ENCODE data around the gene TMEM178A.

The TMEM178A gene

DNA sequence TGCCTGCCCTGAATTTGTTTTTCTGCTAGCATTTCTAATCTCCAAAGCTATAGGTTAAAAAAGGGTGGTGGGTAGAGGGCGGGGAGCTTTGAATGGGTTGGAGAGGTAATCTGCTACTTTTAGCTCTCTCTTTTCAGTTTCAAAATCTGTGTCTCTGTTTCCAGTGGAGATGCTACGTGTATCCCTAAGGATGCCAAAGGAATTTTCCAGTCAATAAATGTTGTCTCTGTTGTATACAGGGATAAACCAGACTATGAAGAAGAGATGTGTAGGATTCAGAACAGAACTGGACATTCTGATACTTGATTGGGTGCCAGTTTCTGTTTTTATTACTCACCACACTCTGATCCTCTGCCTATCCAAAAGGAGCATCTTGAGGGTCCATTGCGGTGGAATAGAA lies 50.1 kb downstream of the TMEM178A start:
- TF ChIP-seq EP300 (IDR thresholded peaks at IDR 0.05; ENCODE audit: borderline replicate concordance), result no peak
- no peak for TF ChIP-seq TCF12 (IDR thresholded peaks at IDR 0.05; ENCODE audit: low read depth)
- TF ChIP-seq TEAD4 (IDR thresholded peaks at IDR 0.05), result no peak
- no peak for TF ChIP-seq FOXM1 (IDR thresholded peaks at IDR 0.05; ENCODE audit: borderline replicate concordance, low read depth)
- no peak for TF ChIP-seq CREB1 (IDR thresholded peaks at IDR 0.05; ENCODE audit: low read depth)
- TF ChIP-seq, protein P1, sequence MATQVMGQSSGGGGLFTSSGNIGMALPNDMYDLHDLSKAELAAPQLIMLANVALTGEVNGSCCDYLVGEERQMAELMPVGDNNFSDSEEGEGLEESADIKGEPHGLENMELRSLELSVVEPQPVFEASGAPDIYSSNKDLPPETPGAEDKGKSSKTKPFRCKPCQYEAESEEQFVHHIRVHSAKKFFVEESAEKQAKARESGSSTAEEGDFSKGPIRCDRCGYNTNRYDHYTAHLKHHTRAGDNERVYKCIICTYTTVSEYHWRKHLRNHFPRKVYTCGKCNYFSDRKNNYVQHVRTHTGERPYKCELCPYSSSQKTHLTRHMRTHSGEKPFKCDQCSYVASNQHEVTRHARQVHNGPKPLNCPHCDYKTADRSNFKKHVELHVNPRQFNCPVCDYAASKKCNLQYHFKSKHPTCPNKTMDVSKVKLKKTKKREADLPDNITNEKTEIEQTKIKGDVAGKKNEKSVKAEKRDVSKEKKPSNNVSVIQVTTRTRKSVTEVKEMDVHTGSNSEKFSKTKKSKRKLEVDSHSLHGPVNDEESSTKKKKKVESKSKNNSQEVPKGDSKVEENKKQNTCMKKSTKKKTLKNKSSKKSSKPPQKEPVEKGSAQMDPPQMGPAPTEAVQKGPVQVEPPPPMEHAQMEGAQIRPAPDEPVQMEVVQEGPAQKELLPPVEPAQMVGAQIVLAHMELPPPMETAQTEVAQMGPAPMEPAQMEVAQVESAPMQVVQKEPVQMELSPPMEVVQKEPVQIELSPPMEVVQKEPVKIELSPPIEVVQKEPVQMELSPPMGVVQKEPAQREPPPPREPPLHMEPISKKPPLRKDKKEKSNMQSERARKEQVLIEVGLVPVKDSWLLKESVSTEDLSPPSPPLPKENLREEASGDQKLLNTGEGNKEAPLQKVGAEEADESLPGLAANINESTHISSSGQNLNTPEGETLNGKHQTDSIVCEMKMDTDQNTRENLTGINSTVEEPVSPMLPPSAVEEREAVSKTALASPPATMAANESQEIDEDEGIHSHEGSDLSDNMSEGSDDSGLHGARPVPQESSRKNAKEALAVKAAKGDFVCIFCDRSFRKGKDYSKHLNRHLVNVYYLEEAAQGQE (IDR thresholded peaks at IDR 0.05; ENCODE audit: low read depth), result no peak
- no peak for TF ChIP-seq RAD21 (IDR thresholded peaks at IDR 0.05; ENCODE audit: low read depth)
- no peak for TF ChIP-seq TAF1 (IDR thresholded peaks at IDR 0.05; ENCODE audit: low read depth)
- TF ChIP-seq CEBPB (IDR thresholded peaks at IDR 0.05), result no peak
- TF ChIP-seq YY1 (IDR thresholded peaks at IDR 0.05; ENCODE audit: low read depth), result no peak
- no peak for TF ChIP-seq NFIC (IDR thresholded peaks at IDR 0.05)
- no peak for TF ChIP-seq EGR1 (IDR thresholded peaks at IDR 0.05)
- TF ChIP-seq, protein P2, sequence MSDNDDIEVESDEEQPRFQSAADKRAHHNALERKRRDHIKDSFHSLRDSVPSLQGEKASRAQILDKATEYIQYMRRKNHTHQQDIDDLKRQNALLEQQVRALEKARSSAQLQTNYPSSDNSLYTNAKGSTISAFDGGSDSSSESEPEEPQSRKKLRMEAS (IDR thresholded peaks at IDR 0.05), result no peak
- no peak for TF ChIP-seq ZBTB7A (IDR thresholded peaks at IDR 0.05; ENCODE audit: low read depth)
- TF ChIP-seq, protein P3, sequence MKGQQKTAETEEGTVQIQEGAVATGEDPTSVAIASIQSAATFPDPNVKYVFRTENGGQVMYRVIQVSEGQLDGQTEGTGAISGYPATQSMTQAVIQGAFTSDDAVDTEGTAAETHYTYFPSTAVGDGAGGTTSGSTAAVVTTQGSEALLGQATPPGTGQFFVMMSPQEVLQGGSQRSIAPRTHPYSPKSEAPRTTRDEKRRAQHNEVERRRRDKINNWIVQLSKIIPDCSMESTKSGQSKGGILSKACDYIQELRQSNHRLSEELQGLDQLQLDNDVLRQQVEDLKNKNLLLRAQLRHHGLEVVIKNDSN (IDR thresholded peaks at IDR 0.05), result no peak

DNA sequence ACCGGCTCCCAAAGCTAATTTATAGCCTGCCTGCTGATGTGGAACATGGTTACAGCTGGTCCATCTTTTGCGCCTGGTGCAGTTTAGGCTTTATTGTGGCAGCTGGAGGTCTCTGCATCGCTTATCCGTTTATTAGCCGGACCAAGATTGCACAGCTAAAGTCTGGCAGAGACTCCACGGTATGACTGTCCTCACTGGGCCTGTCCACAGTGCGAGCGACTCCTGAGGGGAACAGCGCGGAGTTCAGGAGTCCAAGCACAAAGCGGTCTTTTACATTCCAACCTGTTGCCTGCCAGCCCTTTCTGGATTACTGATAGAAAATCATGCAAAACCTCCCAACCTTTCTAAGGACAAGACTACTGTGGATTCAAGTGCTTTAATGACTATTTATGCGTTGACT lies 51.4 kb downstream of the TMEM178A start:
- TF ChIP-seq EP300 (IDR thresholded peaks at IDR 0.05; ENCODE audit: borderline replicate concordance) (no peak), FOXM1 (IDR thresholded peaks at IDR 0.05; ENCODE audit: borderline replicate concordance, low read depth) (no peak)

DNA sequence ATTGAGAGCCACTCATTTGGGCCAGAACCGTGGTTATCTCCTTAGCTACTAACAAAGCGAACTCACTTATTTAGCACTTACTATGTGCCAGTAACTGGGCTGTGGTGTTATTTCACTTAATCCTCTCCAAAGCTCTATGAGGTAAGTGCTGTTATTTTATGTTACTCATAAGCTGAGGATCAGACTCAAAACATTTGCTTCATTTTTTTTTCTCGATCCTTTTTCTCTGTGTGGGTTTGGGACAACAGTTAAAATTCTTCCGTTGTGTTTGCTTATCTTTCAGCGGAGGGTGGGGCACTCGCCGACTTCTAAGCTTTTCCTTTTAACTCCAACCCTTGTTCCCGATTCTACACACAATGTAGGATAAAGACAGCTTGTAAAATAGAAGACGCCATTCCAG lies 52.8 kb downstream of the TMEM178A start:
- TF ChIP-seq TEAD4 (IDR thresholded peaks at IDR 0.05) (no peak), TCF12 (IDR thresholded peaks at IDR 0.05; ENCODE audit: low read depth) (no peak), TAF1 (IDR thresholded peaks at IDR 0.05; ENCODE audit: low read depth) (no peak), NFIC (IDR thresholded peaks at IDR 0.05) (no peak), ZBTB7A (IDR thresholded peaks at IDR 0.05; ENCODE audit: low read depth) (no peak), YY1 (IDR thresholded peaks at IDR 0.05; ENCODE audit: low read depth) (no peak), EGR1 (IDR thresholded peaks at IDR 0.05) (no peak), RAD21 (IDR thresholded peaks at IDR 0.05; ENCODE audit: low read depth) (no peak), CREB1 (IDR thresholded peaks at IDR 0.05; ENCODE audit: low read depth) (no peak), CEBPB (IDR thresholded peaks at IDR 0.05) (no peak), EP300 (IDR thresholded peaks at IDR 0.05; ENCODE audit: borderline replicate concordance) (no peak), FOXM1 (IDR thresholded peaks at IDR 0.05; ENCODE audit: borderline replicate concordance, low read depth) (no peak)
- TF ChIP-seq, protein P3 (IDR thresholded peaks at IDR 0.05), result no peak
- TF ChIP-seq, protein P1 (IDR thresholded peaks at IDR 0.05; ENCODE audit: low read depth), result no peak
- TF ChIP-seq, protein P2 (IDR thresholded peaks at IDR 0.05), result no peak

DNA sequence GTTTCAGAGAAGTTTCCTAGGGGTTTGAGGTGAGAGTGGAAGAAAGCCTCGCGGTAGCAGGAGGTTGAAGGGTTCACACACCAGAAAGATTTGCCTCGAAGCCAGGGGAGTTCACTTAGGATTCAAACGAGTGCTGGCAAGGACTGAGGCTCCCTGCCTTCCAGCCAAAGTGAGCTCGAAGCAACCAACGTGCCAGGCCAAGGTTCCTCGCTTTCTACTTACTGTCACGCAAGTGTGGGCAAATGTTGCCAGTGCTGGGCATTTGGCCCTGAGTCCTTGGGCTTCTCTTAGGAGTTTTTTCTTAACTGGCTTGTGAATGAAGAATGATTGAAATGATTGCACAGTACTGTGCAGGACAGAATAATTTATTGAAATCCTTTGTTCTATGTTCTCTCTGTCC lies 53.6 kb downstream of the TMEM178A start:
- TF ChIP-seq EGR1 (IDR thresholded peaks at IDR 0.05), result no peak
- no peak for TF ChIP-seq CREB1 (IDR thresholded peaks at IDR 0.05; ENCODE audit: low read depth)
- TF ChIP-seq FOXM1 (IDR thresholded peaks at IDR 0.05; ENCODE audit: borderline replicate concordance, low read depth), result no peak
- no peak for TF ChIP-seq TEAD4 (IDR thresholded peaks at IDR 0.05)
- no peak for TF ChIP-seq YY1 (IDR thresholded peaks at IDR 0.05; ENCODE audit: low read depth)
- no peak for TF ChIP-seq TAF1 (IDR thresholded peaks at IDR 0.05; ENCODE audit: low read depth)
- TF ChIP-seq, protein P3 (IDR thresholded peaks at IDR 0.05), result no peak
- no peak for TF ChIP-seq CEBPB (IDR thresholded peaks at IDR 0.05)
- TF ChIP-seq, protein P2 (IDR thresholded peaks at IDR 0.05), result no peak

DNA sequence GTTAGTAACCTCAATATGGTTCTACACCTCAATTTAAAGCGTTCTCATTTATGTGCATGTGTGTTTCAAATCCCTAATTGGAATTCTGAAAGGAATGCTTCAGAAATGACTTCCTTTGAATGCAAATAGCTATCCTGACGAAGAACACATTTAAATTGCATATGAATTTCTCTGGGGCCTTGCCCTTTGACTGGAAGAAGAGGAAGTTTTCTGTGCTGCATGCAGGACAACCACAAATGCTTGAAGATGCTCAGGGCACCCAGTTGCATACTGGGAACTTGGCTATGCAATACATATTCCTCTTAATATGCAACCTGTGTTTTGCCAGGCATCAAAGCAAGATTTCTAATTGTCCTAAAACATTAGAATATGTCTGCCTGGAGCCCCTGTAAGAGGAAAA lies 55.3 kb downstream of the TMEM178A start:
- TF ChIP-seq, protein P1 (IDR thresholded peaks at IDR 0.05; ENCODE audit: low read depth), result no peak
- TF ChIP-seq CEBPB (IDR thresholded peaks at IDR 0.05), result no peak
- TF ChIP-seq YY1 (IDR thresholded peaks at IDR 0.05; ENCODE audit: low read depth), result no peak
- TF ChIP-seq, protein P3 (IDR thresholded peaks at IDR 0.05), result no peak
- TF ChIP-seq RAD21 (IDR thresholded peaks at IDR 0.05; ENCODE audit: low read depth), result no peak
- TF ChIP-seq TAF1 (IDR thresholded peaks at IDR 0.05; ENCODE audit: low read depth), result no peak
- no peak for TF ChIP-seq FOXM1 (IDR thresholded peaks at IDR 0.05; ENCODE audit: borderline replicate concordance, low read depth)
- no peak for TF ChIP-seq TEAD4 (IDR thresholded peaks at IDR 0.05)
- no peak for TF ChIP-seq EP300 (IDR thresholded peaks at IDR 0.05; ENCODE audit: borderline replicate concordance)
- no peak for TF ChIP-seq ZBTB7A (IDR thresholded peaks at IDR 0.05; ENCODE audit: low read depth)
- TF ChIP-seq, protein P2 (IDR thresholded peaks at IDR 0.05), result no peak
- no peak for TF ChIP-seq CREB1 (IDR thresholded peaks at IDR 0.05; ENCODE audit: low read depth)
- TF ChIP-seq TCF12 (IDR thresholded peaks at IDR 0.05; ENCODE audit: low read depth), result no peak
- no peak for TF ChIP-seq EGR1 (IDR thresholded peaks at IDR 0.05)

Measured in Ishikawa (cell line).